GM10266 (cell line): Measurements from ENCODE around the gene CDK16.

ENCODE experiments used
- DNase-seq: peaks from one replicate; pipeline ENCODE4 v3.0.0; 2012; ENCODE audit errors: extremely low spot score
- TF ChIP-seq, protein P1 (sequence below): IDR thresholded peaks from 2 replicates; pipeline ENCODE4 v1.5.1; 2012; ENCODE audit warnings: mild to moderate bottlenecking, low read depth; ENCODE audit not compliant: control insufficient read depth, insufficient read depth; ENCODE audit errors: missing control alignments

Gene CDK16

DNA sequence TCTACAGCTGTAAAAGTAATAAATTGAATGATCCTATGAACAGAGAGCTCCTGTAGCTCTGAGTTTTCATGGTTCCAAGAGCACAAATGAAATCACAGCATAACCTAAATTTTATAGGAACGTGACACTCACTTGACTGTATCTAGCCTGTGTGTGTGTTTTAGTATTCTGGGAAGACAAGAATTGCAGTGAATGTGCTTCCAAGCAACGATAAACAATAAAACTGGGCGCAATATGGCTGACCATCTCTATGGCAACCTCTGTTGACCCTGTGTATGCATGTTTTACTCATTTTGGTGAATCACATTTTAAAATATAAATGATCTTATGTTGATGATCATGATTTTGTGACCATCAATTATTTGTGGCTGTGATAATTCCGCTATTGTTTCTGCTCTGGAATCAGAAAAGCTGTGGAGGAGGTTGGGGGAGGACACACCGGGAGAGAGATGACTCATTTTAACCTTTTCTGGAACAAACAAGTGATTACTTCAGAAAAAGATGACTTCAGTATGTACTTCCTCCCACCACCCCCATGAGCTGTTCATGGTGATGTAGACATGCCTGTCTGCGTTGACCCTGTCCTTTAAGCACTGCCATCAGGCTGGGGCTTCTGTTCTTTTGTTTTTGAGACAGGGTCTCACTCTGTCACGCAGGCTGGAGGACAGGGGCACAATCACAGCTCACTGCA, 46.1 kb downstream of the CDK16 start:
- DNase-seq = no peak
- TF ChIP-seq, protein P1, sequence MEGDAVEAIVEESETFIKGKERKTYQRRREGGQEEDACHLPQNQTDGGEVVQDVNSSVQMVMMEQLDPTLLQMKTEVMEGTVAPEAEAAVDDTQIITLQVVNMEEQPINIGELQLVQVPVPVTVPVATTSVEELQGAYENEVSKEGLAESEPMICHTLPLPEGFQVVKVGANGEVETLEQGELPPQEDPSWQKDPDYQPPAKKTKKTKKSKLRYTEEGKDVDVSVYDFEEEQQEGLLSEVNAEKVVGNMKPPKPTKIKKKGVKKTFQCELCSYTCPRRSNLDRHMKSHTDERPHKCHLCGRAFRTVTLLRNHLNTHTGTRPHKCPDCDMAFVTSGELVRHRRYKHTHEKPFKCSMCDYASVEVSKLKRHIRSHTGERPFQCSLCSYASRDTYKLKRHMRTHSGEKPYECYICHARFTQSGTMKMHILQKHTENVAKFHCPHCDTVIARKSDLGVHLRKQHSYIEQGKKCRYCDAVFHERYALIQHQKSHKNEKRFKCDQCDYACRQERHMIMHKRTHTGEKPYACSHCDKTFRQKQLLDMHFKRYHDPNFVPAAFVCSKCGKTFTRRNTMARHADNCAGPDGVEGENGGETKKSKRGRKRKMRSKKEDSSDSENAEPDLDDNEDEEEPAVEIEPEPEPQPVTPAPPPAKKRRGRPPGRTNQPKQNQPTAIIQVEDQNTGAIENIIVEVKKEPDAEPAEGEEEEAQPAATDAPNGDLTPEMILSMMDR = no peak

DNA sequence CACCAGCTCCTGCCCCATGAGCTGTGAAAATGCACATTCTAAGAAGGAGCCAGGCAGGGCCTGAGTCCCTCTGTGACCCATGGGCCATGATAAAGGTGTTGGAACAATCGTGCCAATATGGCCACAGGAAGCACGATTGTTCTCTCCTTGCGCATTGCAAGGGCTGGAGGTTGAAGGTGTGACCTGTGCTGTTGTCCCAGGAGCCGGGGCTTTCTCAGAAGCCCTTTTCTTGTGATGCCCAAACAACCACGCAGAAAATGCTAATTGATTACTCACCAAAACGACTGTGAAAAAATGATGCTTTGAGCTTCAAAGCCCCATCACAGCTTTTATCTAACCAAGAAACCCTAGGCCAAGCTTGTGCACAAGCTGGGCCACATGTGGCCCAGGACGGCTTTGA, 48.2 kb downstream of the CDK16 start:
- no peak for DNase-seq
- TF ChIP-seq, protein P1 = no peak

DNA sequence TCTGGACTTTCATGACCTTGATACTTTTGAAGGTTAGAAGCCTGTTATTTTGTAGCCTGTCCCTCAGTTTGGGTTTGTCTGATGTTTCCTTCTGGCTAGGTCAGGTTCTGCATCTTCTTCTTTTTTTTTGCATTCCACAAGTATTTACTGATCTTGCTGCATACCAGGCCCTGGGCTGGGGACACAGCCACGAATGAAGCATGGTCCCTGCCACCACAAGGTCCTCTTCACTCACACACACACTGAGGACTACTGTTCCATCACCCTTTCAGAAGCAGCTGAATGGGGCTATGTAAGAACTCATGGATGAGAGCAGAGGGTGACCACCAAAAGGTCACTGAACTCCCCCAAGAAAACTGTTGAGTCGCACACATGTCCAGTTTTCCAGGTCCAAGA, 53.5 kb downstream of the CDK16 start:
- DNase-seq = no peak
- TF ChIP-seq, protein P1 = no peak

DNA sequence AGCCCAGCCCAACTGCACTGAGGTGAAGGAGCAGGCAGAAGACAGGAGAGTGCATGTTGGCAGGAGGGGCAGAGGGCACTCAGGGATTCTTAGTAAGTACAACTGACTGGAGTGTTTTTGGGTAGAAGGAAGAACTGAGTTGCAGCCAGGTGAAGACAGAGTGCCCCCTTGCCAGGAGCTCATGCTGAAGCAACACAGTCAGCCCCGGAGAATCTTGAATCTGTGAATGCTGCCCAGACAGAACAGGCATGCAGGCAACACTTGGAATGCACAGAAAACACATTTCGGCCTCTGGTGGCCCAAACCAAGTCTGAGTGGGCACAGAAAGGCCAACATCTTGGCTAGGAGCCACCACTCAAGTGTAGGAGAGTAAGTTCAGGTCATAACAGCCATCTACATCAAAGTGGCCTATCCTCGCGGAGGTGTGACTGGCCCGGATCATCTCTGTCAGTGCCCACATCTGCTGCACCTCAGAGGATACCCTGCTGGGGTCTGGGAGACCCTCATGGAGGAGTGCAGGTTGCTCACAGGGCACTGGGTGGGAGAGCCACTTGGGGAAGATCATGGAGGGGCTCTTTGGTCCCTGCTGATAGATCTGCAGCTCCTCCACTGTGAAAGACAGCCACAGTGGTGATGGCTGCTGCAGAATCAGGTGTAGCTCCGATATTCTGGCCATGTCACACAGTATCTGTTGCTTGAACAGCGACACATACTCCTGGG, 54.7 kb downstream of the CDK16 start:
- TF ChIP-seq, protein P1 = no peak
- no peak for DNase-seq

DNA sequence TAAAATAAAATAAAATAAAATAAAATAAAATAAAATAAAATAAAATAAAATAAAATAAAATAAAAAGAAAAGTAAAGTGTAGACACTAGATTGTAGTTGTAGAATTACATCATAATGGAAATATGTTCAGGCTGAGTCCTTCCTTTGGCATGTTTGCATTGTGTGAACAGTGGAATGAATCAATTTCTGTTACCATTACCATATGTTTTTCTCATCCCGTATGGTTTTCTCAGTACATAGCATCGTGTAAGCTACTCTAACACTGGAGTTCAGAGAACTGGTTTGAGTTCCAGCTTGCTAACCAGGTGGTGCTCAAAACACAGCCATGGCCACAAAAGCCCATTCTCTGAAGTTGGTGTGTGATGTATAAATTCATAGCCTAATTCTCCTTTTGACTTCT, 60.2 kb downstream of the CDK16 start:
- TF ChIP-seq, protein P1 = no peak
- no peak for DNase-seq
